ENCODE measurements around the gene LRRC3. TPM values are rescaled to one million over a fixed set of nuclear protein-coding genes. Genes with fewer than 3 reads are reported as not detected.

The LRRC3 gene
- polyA plus RNA-seq, 1 donor (not counting 4 experiments of a cell fraction or from before 2014, with no cell fraction given) = 1.4 TPM

GRCh38 chr21:44421901-44422840 is 33.1 kb upstream of the LRRC3 start:
- Histone ChIP-seq H3K27ac (ENCODE audit: control insufficient read depth, insufficient read depth, low read length) (no peak overlapping the region), H3K36me3 (ENCODE audit: control insufficient read depth in 2 of 2, extremely low read depth in 1 of 2, insufficient read depth in 2 of 2, low read length in 2 of 2) (no peaks in the 10 kb centered on the region), H3K4me1 (ENCODE audit: control insufficient read depth, extremely low read depth, insufficient read depth, low read length) (no peaks in the 10 kb centered on the region), H3K4me2 (ENCODE audit: control insufficient read depth, extremely low read depth, insufficient read depth, low read depth, low read length) (no peak overlapping the region), H3K4me3 (ENCODE audit: control insufficient read depth in 2 of 3, extremely low read depth in 1 of 3, insufficient read depth in 2 of 3, low read depth in 1 of 3, low read length in 3 of 3) (no peak overlapping the region), H3K9me1 (ENCODE audit: control insufficient read depth, extremely low read depth, insufficient read depth, low read length) (no peaks in the 10 kb centered on the region), H3K79me2 (ENCODE audit: control insufficient read depth, insufficient read depth, low read length) (no peaks in the 10 kb centered on the region), H3K9ac (ENCODE audit: control insufficient read depth, extremely low read depth, insufficient read depth, low read length) (no peak overlapping the region), H3K27me3 (ENCODE audit: control insufficient read depth, extremely low read depth, insufficient read depth, low read length) (no peaks in the 10 kb centered on the region), H3K9me3 (ENCODE audit: control insufficient read depth, low read depth, low read length) (peaks cover 12% of the 10 kb centered on the region), H4K20me1 (ENCODE audit: control insufficient read depth, extremely low read depth, insufficient read depth, low read length) (no peaks in the 10 kb centered on the region), H2AFZ (ENCODE audit: control insufficient read depth, low read length) (no peak overlapping the region)
- TF ChIP-seq EZH2 (IDR thresholded peaks at IDR 0.05; ENCODE audit: low read length) (no peak), CTCF (optimal IDR thresholded peaks at IDR 0.05 in 1 of 3, IDR thresholded peaks at IDR 0.05 in 1 of 3, conservative IDR thresholded peaks at IDR 0.05 in 1 of 3; ENCODE audit: extremely low read depth in 1 of 3, insufficient read depth in 2 of 3, low read length in 3 of 3) (no peak)
- no peak for DNase-seq (ENCODE audit: low read depth, low spot score)
- dilution Hi-C loops (cut with MboI; ENCODE audit: extremely low pct_ligation_motif_present, low sequenced_read_pairs) = no loop called here
- FAIRE-seq = no peak

- H2AFZ ChIP-seq (ENCODE audit: control insufficient read depth, low read length) = no peak overlapping the region
- H3K27me3 ChIP-seq (ENCODE audit: control insufficient read depth, extremely low read depth, insufficient read depth, low read length) = no peaks in the 10 kb centered on the region
- no peaks in the 10 kb centered on the region for H3K36me3 ChIP-seq (ENCODE audit: control insufficient read depth in 2 of 2, extremely low read depth in 1 of 2, insufficient read depth in 2 of 2, low read length in 2 of 2)
- FAIRE-seq = no peak
- TF ChIP-seq CTCF (optimal IDR thresholded peaks at IDR 0.05 in 1 of 3, IDR thresholded peaks at IDR 0.05 in 1 of 3, conservative IDR thresholded peaks at IDR 0.05 in 1 of 3; ENCODE audit: extremely low read depth in 1 of 3, insufficient read depth in 2 of 3, low read length in 3 of 3) (no peak), EZH2 (IDR thresholded peaks at IDR 0.05; ENCODE audit: low read length) (no peak)
- H4K20me1 ChIP-seq (ENCODE audit: control insufficient read depth, extremely low read depth, insufficient read depth, low read length) = no peaks in the 10 kb centered on the region
- H3K4me2 ChIP-seq (ENCODE audit: control insufficient read depth, extremely low read depth, insufficient read depth, low read depth, low read length) = no peak overlapping the region
- no peak overlapping the region for H3K9ac ChIP-seq (ENCODE audit: control insufficient read depth, extremely low read depth, insufficient read depth, low read length)
- no peak overlapping the region for H3K27ac ChIP-seq (ENCODE audit: control insufficient read depth, insufficient read depth, low read length)
- H3K79me2 ChIP-seq (ENCODE audit: control insufficient read depth, insufficient read depth, low read length) = no peaks in the 10 kb centered on the region
- dilution Hi-C loops (cut with MboI; ENCODE audit: extremely low pct_ligation_motif_present, low sequenced_read_pairs) = no loop called here
- H3K9me3 ChIP-seq (ENCODE audit: control insufficient read depth, low read depth, low read length) = peaks cover 9% of the 10 kb centered on the region
- no peaks in the 10 kb centered on the region for H3K9me1 ChIP-seq (ENCODE audit: control insufficient read depth, extremely low read depth, insufficient read depth, low read length)
- no peak for DNase-seq (ENCODE audit: low read depth, low spot score)
- no peaks in the 10 kb centered on the region for H3K4me1 ChIP-seq (ENCODE audit: control insufficient read depth, extremely low read depth, insufficient read depth, low read length)
- no peak overlapping the region for H3K4me3 ChIP-seq (ENCODE audit: control insufficient read depth in 2 of 3, extremely low read depth in 1 of 3, insufficient read depth in 2 of 3, low read depth in 1 of 3, low read length in 3 of 3)
These were observed 31.9 kb upstream of the LRRC3 start for GRCh38 chr21:44423312-44423821.
